Lower leg skin (tissue), 4 donors: ENCODE data around the gene RCAN1. TPM values are rescaled to one million over a fixed set of nuclear protein-coding genes. Genes with fewer than 3 reads are reported as not detected.
A peak's percentile ranks its signal among the peaks of the same experiment; 100 is the strongest.

ENCODE experiments used
- DNase-seq, 2 donors: peaks; one replicate each; pipeline ENCODE4 v3.0.0-alpha.2; 2019; ENCODE audit warnings: low spot score in 2 of 2
- H3K4me3 ChIP-seq: fragments of 200-600 bp; sonication (generic); 2 replicates; pipeline ENCODE4 v1.5.1; 2017; ENCODE audit warnings: mild to moderate bottlenecking, low read depth; ENCODE audit not compliant: poor library complexity, severe bottlenecking
- POLR2A ChIP-seq, 2 donors: fragments of 450-650 bp; IDR thresholded peaks; one replicate each; pipeline ENCODE4 v1.6.1; 2016 to 2017; ENCODE audit warnings: antibody characterized with exemption in 2 of 2, mild to moderate bottlenecking in 1 of 2, moderate library complexity in 1 of 2
- WGBS, 2 donors: methylation state at CpG; one replicate each; pipeline ENCODE4 v1.1.5; 2018; 5-methylcytosine and 5-hydroxymethylcytosine counted together
- intact Hi-C: fragments of 100-400 bp; cut with DNase I; formaldehyde crosslinking; loops from one replicate; pipeline ENCODE4 v1.15.0; 2023; ENCODE audit warnings: low total_unique reads
- total RNA-seq, 4 donors: library from RNA; depleted of rRNA; stranded (reverse); fragments of >200 nt; gene quantifications; one replicate each; pipeline ENCODE4 v1.1.0, GENCODE V29; 2016
- TF ChIP-seq, protein P1 (sequence below), 3 donors: fragments of 450-650 bp; IDR thresholded peaks; one replicate each; pipeline ENCODE4 v1.5.1; 2016; ENCODE audit warnings: antibody characterized with exemption in 3 of 3, mild to moderate bottlenecking in 3 of 3, moderate library complexity in 2 of 3

RCAN1 gene
- total RNA-seq, 4 donors from 2014 or later, result 18.8 to 29.0 (median 19.4) TPM

DNA sequence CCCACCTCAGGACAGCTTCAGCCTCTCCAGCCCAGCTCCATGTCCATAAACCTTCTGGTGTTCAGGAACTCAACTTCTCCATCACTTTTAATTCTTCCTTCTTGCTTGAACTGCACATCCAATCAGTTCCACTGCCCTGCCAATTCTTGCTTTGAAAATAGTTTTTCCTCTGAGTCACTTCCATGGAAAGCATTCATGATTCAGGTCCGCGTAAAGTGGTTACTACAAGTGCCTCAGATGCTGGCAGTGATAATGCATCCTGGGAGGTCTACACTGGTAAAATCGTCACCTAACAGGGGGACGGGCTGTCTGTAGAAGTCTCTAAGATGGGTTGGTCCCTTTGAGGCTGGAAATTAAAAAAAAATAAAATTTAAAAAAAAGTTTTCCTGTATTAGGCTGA is 25.9 kb upstream of the RCAN1 start:
- no peak for DNase-seq
- 52 to 63% methylated on average over 4 of the region's 4 CpGs for WGBS, 2 donors
- TF ChIP-seq, protein P1, sequence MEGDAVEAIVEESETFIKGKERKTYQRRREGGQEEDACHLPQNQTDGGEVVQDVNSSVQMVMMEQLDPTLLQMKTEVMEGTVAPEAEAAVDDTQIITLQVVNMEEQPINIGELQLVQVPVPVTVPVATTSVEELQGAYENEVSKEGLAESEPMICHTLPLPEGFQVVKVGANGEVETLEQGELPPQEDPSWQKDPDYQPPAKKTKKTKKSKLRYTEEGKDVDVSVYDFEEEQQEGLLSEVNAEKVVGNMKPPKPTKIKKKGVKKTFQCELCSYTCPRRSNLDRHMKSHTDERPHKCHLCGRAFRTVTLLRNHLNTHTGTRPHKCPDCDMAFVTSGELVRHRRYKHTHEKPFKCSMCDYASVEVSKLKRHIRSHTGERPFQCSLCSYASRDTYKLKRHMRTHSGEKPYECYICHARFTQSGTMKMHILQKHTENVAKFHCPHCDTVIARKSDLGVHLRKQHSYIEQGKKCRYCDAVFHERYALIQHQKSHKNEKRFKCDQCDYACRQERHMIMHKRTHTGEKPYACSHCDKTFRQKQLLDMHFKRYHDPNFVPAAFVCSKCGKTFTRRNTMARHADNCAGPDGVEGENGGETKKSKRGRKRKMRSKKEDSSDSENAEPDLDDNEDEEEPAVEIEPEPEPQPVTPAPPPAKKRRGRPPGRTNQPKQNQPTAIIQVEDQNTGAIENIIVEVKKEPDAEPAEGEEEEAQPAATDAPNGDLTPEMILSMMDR (IDR thresholded peaks at IDR 0.05), result no peak
- H3K4me3 ChIP-seq, result no peak overlapping the region
- intact Hi-C loops, result no loop called here

DNA sequence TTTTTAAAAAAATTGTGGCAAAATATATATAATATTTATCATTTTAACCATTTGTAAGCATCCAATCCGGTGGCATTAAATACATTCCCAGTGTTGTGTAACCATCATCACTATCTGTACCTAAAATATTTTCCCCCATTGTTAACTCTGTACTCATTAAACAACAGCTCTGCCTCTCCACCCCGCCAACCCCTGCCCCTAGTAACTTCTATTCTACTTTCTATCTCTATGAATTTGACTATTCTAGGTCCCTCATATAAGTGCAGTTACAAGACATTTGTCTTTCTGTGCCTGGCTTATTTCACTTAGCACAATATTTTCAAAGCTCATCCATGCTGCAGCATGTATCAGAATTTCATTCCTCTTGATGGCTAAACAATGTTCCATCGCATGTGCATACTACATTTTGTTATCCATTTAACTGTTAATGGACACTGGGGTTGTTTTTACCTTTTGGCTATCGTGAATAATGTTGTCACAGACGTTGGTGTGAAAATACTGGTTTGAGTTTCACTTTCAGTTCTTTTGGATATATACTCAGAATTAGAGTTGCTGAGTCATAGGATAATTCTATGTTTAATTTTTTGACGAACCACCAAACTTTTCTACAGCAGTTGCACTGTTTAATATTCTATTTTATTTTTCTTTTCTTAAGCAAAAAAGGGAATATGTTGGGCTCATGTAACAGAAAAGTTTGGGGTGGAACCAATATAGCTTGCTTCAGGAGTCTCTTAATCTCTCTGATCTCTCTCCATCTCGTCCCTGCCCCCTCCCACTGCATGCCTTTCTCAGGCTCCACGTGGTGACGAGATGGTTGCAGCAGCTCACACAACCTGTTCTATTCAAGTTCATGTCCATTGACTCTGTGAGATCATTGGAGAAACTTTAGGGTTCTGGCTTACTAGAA is 25.2 kb upstream of the RCAN1 start:
- 45 to 46% methylated on average over 9 of the region's 9 CpGs for WGBS, 2 donors
- H3K4me3 ChIP-seq, result no peak overlapping the region
- peak in 1 of 2 donors; percentile 42 for DNase-seq
- intact Hi-C loops, result no loop called here
- TF ChIP-seq, protein P1 (IDR thresholded peaks at IDR 0.05), result no peak
- no peak for TF ChIP-seq POLR2A (IDR thresholded peaks at IDR 0.05)

DNA sequence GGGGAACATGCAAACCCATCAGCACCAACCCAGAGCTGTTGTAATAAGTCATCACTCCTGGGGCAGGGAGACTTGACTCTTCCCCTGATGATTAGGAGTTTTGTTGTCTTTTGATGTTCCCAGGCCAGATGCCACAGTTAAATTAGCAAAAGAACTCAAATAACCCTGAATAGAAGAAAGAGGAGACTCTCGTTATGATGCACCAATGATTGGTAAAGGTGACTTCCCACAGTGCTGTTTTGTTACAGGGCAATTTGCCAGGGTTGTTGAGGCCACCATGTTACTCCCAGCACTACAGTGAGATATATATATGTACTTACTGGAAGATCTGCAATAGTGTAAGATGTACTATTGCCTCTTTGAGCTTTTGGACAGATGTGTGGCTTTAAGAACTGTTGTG is 24.3 kb upstream of the RCAN1 start:
- peak in 1 of 2 donors; percentile 37 for DNase-seq
- intact Hi-C loops, result no loop called here
- no peak for TF ChIP-seq POLR2A (IDR thresholded peaks at IDR 0.05)
- TF ChIP-seq, protein P1 (IDR thresholded peaks at IDR 0.05), result no peak
- 75 to 89% methylated on average over 1 of the region's 1 CpG for WGBS, 2 donors
- H3K4me3 ChIP-seq, result no peak overlapping the region

DNA sequence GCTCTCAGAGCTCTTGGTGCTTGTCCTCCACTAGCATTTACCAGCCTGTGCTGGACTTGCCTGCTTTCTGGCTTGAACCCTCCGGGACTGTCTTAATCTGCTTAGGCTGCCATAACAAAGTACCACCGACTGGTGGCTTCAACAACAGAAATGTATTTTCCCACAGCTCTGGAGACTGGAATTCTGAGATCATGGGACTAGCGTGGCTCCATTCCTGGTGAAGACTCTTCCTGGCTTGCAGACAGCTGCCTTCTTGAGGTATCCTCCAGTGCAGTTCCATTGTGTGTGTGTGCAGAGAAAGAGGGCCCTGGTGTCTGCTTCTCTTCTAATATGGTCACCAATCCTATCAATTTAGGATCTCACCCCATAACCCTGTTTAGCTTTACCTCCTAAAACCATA is 22.0 kb upstream of the RCAN1 start:
- 82% methylated on average over 3 of the region's 3 CpGs for WGBS, 2 donors
- TF ChIP-seq POLR2A (IDR thresholded peaks at IDR 0.05), result no peak
- TF ChIP-seq, protein P1 (IDR thresholded peaks at IDR 0.05), result no peak
- DNase-seq, result peak in 1 of 2 donors; percentile 8
- intact Hi-C loops, result no loop called here
- H3K4me3 ChIP-seq, result no peak overlapping the region

DNA sequence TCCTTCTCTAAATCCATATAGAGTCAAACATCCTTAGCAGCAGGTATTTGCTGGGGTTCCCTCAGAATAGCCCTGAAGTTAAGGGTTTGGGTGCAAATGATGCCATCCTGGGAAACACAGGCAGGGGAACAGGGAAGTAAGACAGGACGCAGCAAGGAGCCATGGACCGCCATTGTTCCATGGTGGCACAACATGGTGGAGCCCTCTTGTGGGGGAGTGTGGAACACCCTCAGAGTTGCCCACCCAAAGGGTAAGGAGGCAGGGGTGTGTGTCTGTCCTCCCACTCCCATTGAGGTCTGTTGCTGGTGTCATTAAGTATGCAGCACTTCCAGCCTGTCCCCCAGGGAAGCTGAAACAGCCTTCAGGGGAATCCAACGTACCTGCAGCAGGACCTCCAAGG is 20.4 kb upstream of the RCAN1 start:
- DNase-seq, result peak in 1 of 2 donors; percentile 29
- TF ChIP-seq, protein P1 (IDR thresholded peaks at IDR 0.05), result no peak
- TF ChIP-seq POLR2A (IDR thresholded peaks at IDR 0.05), result no peak
- intact Hi-C loops, result no loop called here
- 63 to 76% methylated on average over 3 of the region's 3 CpGs for WGBS, 2 donors
- H3K4me3 ChIP-seq, result no peak overlapping the region
